Esophagus squamous epithelium (tissue), 4 donors: ENCODE measurements around the gene NLK.

Experiments used
- CTCF ChIP-seq, 6 experiments: fragments of 450-650 bp in 4 of 6; fragments of 200-600 bp in 2 of 6; sonication (generic) in 2 of 6; IDR thresholded peaks; one replicate each; pipeline ENCODE4 v1.5.1; 2016 to 2019; ENCODE audit warnings: antibody characterized with exemption in 6 of 6, mild to moderate bottlenecking in 4 of 6, moderate library complexity in 4 of 6
- POLR2A ChIP-seq, 4 donors: fragments of 450-650 bp; IDR thresholded peaks; one replicate each; pipeline ENCODE4 v1.6.1; 2017; ENCODE audit warnings: antibody characterized with exemption in 4 of 4, mild to moderate bottlenecking in 4 of 4, moderate library complexity in 3 of 4

DNA sequence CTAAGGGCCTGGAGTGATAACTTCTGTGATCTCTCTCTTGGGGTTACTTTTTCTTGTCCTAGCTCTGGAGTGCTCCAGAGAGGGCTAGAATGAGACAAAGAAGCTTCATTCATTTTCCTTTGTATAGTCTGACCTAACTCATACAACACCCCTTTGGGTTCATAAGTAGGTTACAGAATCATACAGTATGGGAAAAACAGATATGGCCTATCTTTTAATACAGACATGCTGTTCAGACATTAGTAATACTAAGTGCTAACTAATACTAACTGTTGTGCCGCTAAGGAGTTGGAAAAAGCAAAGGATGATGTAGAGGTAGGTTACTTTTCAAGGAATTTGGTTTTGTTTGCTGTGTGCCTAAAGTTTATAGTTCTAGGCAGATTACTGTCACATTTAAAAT is 84.7 kb downstream of the NLK start:
- TF ChIP-seq CTCF (IDR thresholded peaks at IDR 0.05) (no peak), POLR2A (IDR thresholded peaks at IDR 0.05) (no peak)
